Endodermal cell (in vitro differentiated cells): Measurements from ENCODE around the gene ASPN. TPM values are rescaled to one million over a fixed set of nuclear protein-coding genes. Genes with fewer than 3 reads are reported as not detected.

Experiments
- DNase-seq: peaks from one replicate; pipeline ENCODE4 v3.0.0-alpha.2; 2017
- H3K27ac ChIP-seq: 2 replicates; pipeline ENCODE4 v1.5.1; 2013; ENCODE audit warnings: mild to moderate bottlenecking, low read depth, low read length, moderate library complexity
- H3K27me3 ChIP-seq: 2 replicates; pipeline ENCODE4 v1.6.1; 2013; ENCODE audit warnings: mild to moderate bottlenecking, low read length, moderate library complexity; ENCODE audit not compliant: insufficient read depth, control insufficient read depth, poor library complexity, severe bottlenecking
- H3K36me3 ChIP-seq: 2 replicates; pipeline ENCODE4 v1.7.0; 2013; ENCODE audit warnings: mild to moderate bottlenecking, low read length, moderate library complexity; ENCODE audit not compliant: control insufficient read depth, insufficient read depth
- H3K4me1 ChIP-seq: one replicate; pipeline ENCODE4 v1.7.0; 2013; ENCODE audit warnings: low read length; ENCODE audit not compliant: control insufficient read depth, insufficient read depth
- H3K4me3 ChIP-seq: 2 replicates; pipeline ENCODE4 v1.5.1; 2013; ENCODE audit warnings: mild to moderate bottlenecking, low read length, moderate library complexity
- H3K9ac ChIP-seq: 2 replicates; pipeline ENCODE4 v1.6.1; 2013; ENCODE audit warnings: mild to moderate bottlenecking, low read length, moderate library complexity; ENCODE audit not compliant: poor library complexity, severe bottlenecking; ENCODE audit errors: extremely low read depth
- H3K9me3 ChIP-seq: 2 replicates; pipeline ENCODE4 v1.6.1; 2013; ENCODE audit warnings: mild to moderate bottlenecking, low read length, moderate library complexity; ENCODE audit not compliant: control insufficient read depth
- H3K27ac Mint-ChIP-seq: 2 replicates; pipeline ENCODE4 v1.8.0; 2020; ENCODE audit warnings: mixed read lengths
- H3K27me3 Mint-ChIP-seq: 2 replicates; pipeline ENCODE4 v1.8.0; 2021; ENCODE audit warnings: mild to moderate bottlenecking, mixed read lengths; ENCODE audit not compliant: insufficient read depth
- H3K36me3 Mint-ChIP-seq: 2 replicates; pipeline ENCODE4 v1.8.0; 2020; ENCODE audit warnings: low read depth, mixed read lengths
- H3K4me1 Mint-ChIP-seq: 2 replicates; pipeline ENCODE4 v1.8.0; 2020; ENCODE audit warnings: mixed read lengths
- H3K4me3 Mint-ChIP-seq: 2 replicates; pipeline ENCODE4 v1.8.0; 2020; ENCODE audit warnings: mild to moderate bottlenecking, moderate library complexity, mixed read lengths
- H3K9me3 Mint-ChIP-seq: 2 replicates; pipeline ENCODE4 v1.8.0; 2020; ENCODE audit warnings: mild to moderate bottlenecking, mixed read lengths
- CTCF ChIP-seq: fragments of 200-600 bp; sonication (generic); conservative IDR thresholded peaks from 2 replicates; pipeline ENCODE4 v1.5.0; 2021; ENCODE audit warnings: antibody characterized with exemption, mild to moderate bottlenecking
- WGBS, 2 experiments: methylation state at CpG; one replicate each; pipeline versions ENCODE4 v1.1.5 to v1.1.7; 2013; ENCODE audit warnings: missing lambda C conversion rate in 2 of 2, mixed read lengths in 1 of 2; ENCODE audit not compliant: insufficient coverage in 1 of 2, insufficient read length in 1 of 2; 5-methylcytosine and 5-hydroxymethylcytosine counted together
- total RNA-seq, 2 donors: library from RNA; stranded (reverse); fragmentation: NEBNext Ultra II Directional in 1 of 2; extraction: Animal tissue kit (Norgen Biotek cat#: 25700) in 1 of 2; gene quantifications; 2 replicates in 1 of 2; 3 replicates in 1 of 2; pipeline ENCODE4 v1.2.1, GENCODE V29; 2021

Gene ASPN
- total RNA-seq, 2 donors from 2014 or later = not detected

DNA sequence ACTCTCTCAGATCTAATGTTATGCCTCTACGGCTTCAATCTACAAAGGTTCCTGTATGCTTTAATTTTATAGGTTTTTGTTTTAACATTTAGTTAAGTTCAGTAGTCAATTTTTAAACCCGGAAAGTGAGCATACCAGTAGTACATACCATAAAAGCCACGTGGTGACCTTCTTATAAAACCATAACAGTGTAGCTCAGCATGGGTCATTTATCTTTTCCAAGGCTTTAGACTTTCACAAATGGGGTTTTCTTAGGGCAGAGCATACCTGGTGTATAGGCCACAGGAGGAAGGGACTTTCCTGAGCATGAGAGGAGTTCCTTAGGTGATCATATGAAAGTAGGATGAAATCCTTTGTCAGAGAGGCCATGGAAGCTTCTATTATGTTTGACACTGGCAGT is 30.3 kb upstream of the ASPN start:
- H3K27ac ChIP-seq = no peak overlapping the region
- H3K27me3 Mint-ChIP-seq = no peaks in the 10 kb centered on the region
- H3K9me3 Mint-ChIP-seq = peaks cover 2% of the 10 kb centered on the region
- H3K9ac ChIP-seq = no peak overlapping the region
- no peaks in the 10 kb centered on the region for H3K27me3 ChIP-seq
- H3K27ac Mint-ChIP-seq = no peak overlapping the region
- no peaks in the 10 kb centered on the region for H3K36me3 ChIP-seq
- no peak overlapping the region for H3K4me3 ChIP-seq
- peaks cover 2% of the 10 kb centered on the region for H3K4me1 ChIP-seq
- no peak for DNase-seq
- H3K4me1 Mint-ChIP-seq = peaks cover 14% of the 10 kb centered on the region
- no peaks in the 10 kb centered on the region for H3K36me3 Mint-ChIP-seq
- 63 to 75% methylated on average over 1 to 3 of the region's 3 CpGs for WGBS, 2 experiments
- TF ChIP-seq CTCF = no peak
- no peak overlapping the region for H3K4me3 Mint-ChIP-seq
- H3K9me3 ChIP-seq = no peaks in the 10 kb centered on the region

- Histone ChIP-seq H3K4me1 (no peaks in the 10 kb centered on the region), H3K4me3 (no peak overlapping the region), H3K9ac (no peak overlapping the region), H3K9me3 (no peaks in the 10 kb centered on the region), H3K36me3 (no peaks in the 10 kb centered on the region), H3K27me3 (no peaks in the 10 kb centered on the region), H3K27ac (no peak overlapping the region)
- no peaks in the 10 kb centered on the region for H3K36me3 Mint-ChIP-seq
- peaks cover 5% of the 10 kb centered on the region for H3K4me1 Mint-ChIP-seq
- TF ChIP-seq CTCF = no peak
- no peak overlapping the region for H3K27ac Mint-ChIP-seq
- H3K27me3 Mint-ChIP-seq = no peaks in the 10 kb centered on the region
- no peak overlapping the region for H3K4me3 Mint-ChIP-seq
- no peak for DNase-seq
- H3K9me3 Mint-ChIP-seq = peaks cover 2% of the 10 kb centered on the region
Observed at GRCh38 chr9:92510747-92511146, 28.4 kb upstream of the ASPN start.

DNA sequence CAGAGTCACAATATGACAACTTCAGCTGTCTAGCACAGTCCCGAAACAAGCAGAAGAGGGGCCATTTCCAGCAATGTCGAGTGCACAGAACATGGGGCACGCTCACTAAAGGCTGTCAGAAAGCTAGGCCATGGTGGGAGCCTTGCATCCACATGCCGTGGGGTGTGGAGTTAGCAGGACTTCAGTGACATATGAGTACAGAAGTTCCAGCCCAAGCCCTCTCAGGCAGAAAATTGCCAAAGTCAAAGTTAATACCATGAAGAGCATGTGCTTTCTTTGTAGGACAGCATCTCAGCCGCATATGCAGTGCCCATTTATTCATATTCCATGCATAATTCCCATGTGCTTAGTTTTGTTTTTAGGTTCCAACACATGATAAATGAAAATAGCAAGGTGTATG is 26.7 kb upstream of the ASPN start:
- H3K27me3 ChIP-seq = no peaks in the 10 kb centered on the region
- Mint-ChIP-seq H3K4me3 (no peak overlapping the region), H3K9me3 (peaks cover 2% of the 10 kb centered on the region), H3K36me3 (no peaks in the 10 kb centered on the region), H3K27ac (no peak overlapping the region), H3K4me1 (peaks cover 5% of the 10 kb centered on the region), H3K27me3 (no peaks in the 10 kb centered on the region)
- H3K4me3 ChIP-seq = no peak overlapping the region
- no peak overlapping the region for H3K9ac ChIP-seq
- no peak for DNase-seq
- H3K4me1 ChIP-seq = no peaks in the 10 kb centered on the region
- no peaks in the 10 kb centered on the region for H3K36me3 ChIP-seq
- no peak overlapping the region for H3K27ac ChIP-seq
- WGBS, 2 experiments = 93 to 97% methylated on average over 4 to 5 of the region's 5 CpGs
- TF ChIP-seq CTCF = no peak
- H3K9me3 ChIP-seq = no peaks in the 10 kb centered on the region
